HG03558 (cell line): ENCODE data around the gene RMI2.

Experiments
- ATAC-seq: cut with Tn5 transposase; IDR thresholded peaks from one replicate; pipeline ENCODE4 v1.9.1; 2021; ENCODE audit warnings: moderate number of reproducible peaks; ENCODE audit not compliant: unreplicated experiment; ENCODE audit errors: extremely low read depth

Gene RMI2

DNA sequence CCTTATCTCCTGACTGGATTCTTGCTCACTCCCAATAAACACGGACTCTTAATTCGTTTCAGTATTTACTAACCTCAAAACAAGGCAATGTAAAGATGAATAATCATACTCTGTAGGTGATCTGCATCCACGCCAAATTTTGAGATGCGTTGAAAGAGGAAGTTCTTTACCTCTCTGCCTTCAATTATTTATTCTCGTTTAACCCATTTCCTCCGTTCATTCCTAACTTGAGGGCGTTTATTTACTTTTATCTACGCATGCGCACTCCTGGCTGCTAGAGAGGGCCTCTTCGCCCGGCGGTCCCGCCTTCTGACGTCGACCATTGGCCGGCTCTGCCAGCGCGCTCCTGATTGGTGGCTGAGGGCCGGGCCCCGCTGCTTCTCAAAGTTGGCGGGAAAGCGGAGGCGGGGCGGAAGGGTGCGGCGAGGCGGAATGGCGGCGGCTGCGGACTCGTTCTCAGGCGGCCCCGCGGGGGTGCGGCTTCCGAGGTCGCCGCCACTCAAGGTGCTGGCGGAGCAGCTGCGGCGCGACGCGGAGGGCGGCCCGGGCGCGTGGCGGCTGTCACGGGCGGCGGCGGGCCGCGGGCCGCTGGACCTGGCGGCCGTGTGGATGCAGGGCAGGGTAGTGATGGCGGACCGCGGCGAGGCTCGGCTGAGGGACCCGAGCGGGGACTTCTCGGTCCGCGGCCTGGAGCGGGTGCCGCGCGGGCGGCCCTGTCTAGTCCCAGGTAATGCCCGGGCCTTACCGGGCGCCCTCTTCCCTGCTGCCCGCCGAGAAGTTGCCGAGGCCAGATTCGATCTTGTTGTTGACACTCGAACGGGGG is at the start of gene RMI2:
Gene RMI2, plus strand, starts transcription at position 420 of the 823 bp plus-strand sequence. Its CDS starts 13 bp downstream, at position 433.
- ATAC-seq = peak; percentile 88

- no peak for ATAC-seq
Measured at GRCh38 chr16:11295672-11296071, 49.6 kb upstream of the RMI2 start.

DNA sequence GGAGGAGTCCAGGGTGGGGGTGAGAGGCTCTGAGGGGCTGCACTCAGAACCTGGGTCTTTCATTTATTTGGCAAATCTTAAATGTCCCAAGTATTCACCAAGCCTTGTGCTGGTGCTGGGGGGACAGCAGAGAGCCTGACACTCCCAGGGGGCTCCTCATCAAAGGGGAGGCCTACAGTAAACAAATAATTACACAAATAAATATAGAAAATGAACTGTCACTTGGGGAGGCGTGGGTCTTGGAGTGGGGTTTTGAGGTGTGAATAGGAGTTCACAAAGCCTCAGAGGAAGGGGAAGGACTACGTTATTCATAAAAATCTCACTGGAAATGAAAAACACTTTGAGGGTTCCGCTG is 48.9 kb upstream of the RMI2 start:
- no peak for ATAC-seq

DNA sequence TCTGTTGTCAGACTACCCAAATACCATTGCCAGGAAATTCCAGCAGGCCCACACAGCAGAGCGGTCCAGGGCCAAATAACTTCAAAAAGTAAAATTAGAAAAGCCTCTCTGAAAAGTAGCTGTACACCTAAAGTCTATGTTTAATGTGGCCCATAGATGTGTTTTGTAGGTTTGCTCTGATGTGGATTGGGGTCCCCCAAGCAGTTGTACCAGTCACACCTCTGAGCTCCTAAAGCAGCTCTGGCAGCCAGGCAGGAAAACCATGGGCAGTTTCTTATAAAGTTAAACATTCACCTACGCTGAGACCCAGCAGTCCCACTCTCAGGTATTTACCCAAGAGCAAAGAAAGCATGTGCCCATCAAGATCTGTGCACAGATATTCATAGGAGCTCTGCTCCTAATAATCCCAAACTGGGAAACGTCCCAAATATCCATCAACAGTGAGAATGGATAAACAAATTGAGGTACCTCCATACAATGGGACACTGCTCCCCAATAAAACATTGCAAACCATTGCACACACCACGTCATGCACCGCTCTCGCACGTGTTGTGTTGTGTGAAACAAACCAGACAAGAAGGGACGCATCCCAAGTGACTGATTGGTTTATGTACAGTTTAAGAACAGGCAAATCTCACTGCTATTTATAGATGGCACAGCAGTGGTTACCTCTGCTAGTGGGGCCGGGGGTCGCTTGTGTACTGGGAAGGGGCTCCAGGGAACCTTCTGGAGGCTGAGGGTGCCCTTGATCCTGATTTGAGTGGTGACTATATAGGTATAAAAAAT is 48.4 kb upstream of the RMI2 start:
- no peak for ATAC-seq

- peak; percentile 48 for ATAC-seq
Measured at GRCh38 chr16:11297492-11298142, 47.6 kb upstream of the RMI2 start.

DNA sequence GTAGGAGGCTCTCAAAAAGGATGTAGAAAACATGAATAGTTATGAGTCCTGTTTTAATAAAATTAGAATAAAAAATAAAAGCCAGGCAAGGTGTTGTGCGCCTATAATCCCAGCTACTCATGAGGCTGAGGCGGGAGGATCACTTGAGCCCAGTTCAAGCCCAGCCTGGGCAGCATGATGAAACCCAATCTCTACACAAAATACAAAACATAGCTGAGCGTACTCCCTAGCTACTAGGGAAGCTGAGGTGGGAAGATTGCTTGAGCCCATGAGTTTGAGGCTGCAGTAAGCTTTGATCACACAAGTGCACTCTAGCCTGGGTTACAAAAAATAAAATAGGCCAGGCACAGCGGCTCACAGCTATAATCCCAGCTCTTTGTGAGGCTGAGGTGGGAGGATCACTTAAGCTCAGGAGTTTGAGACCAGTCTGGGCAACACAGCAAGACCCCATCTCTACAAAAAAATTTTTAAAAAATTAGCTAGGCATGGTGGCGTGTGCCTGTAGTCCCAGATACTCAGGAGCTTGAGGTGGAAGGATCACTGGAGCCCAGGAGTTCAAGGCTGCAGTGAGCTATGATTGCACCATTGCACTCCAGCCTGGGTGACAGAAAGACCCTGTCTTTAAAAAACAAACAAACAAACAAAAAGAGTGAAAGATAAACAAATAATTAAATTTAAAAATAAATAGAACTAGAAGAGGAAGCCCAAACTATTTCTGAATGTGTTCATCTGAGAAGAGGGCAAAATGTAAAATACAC is 46.9 kb upstream of the RMI2 start:
- ATAC-seq = no peak

GRCh38 chr16:11298950-11299547 is 46.2 kb upstream of the RMI2 start:
- ATAC-seq = peak; percentile 43

GRCh38 chr16:11299865-11300559 is 45.2 kb upstream of the RMI2 start:
- no peak for ATAC-seq

DNA sequence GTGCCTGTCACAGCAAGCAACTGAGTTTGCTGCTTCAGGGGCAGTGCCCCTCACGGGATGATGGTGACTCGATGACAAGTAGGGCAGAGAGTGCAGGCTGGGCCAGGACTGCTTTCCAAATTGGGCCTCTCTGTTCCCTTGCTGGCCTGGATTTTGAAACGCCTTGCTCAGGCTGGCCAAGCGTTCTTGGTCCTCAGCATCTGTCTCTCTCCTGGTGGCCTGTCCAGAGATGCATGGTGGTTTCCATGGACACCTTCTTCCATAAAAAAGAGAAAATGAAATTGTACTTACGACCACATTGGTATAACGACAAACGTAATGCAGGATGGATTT is 44.7 kb upstream of the RMI2 start:
- ATAC-seq = no peak

DNA sequence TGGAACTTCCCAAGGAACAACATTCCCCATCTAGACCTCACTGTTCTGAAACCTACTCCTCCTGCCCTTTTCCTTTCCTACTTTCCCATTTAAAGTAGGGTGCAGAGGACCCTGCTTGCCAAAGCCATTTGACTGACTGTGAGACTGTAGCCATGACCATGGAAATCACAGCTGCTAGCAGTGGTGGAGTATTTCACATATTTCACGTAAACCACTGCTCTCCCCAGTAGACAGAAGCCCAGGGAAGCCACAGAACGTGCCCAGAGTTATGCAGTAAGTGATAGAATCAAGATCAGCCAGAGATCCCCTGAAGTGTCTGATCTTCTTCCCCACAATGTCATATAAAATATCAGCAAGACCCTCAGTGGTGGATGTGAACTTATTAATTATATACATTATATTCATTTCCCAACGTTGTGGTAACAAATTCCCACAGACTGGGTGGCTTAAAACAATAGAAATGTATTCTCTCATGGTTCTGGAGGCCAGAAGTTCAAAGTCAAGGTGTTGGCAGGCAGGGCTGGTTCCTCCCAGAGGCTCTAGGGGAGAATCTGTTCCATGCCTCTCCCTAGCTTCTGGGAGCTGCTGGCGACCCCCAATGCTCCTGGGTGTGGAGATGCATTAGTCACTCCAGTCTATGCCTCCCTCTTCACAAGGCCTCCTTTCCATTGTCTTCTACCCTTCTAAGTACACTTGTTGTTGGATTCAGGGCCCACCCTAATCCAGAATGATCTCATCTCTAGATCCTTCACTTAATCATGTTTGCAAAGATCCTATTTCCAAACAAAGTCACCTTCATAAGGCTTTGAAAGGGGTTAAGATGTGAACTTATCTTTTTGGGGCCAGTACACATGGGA is 43.4 kb upstream of the RMI2 start:
- ATAC-seq = no peak

GRCh38 chr16:11302977-11303376 is 42.3 kb upstream of the RMI2 start:
- no peak for ATAC-seq

DNA sequence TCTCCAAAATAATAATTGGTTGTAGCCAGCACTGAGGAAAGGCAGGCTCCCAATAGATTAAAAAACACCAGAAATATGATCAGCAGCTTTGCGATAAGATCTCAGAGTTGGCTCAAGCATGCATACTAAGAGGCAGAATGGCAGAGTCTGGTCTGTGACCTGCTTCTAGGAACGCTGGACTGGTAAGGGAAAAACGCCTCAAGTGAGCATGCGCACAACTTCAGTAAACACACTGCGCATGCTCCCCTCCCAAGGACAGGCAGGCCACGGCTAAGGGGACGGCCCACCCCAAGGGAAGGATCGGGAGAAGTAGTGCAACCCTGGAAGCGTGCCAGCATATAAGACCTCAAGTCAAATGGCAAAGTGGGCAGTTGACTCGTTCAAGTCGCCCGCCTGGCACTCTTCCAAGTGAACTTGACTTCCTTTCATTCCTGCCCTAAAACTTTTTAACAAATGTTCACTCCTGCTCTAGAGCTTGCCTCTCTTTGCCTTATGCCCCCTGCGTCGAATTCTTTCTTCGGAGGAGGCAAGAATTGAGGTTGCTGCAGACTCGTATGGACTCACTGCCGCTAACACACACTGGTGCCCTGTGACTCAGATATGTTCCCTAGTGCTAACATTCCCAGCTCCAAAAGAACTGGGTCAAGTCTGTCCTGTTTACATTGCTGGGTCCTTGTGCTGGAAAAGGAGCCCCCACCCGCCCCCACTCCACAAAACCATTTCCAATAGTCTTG is 41.7 kb upstream of the RMI2 start:
- no peak for ATAC-seq

DNA sequence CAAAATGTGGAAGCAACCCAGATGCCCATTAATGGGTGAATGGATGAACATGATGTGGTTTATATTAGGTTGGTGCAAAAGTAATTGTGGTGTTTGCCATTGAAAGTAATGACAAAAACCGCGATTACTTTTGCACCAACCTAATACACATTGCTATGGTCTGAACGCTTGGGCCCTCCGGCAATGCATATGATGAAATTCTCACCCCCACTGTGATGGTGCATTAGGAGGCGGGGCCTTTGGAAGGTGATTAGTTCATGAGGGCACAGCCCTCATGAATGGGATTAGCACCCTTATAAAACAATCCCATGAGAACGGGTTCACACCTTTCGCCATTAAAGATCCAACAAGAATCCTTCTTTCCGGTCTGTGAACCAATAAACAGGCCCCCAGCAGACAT is 38.9 kb upstream of the RMI2 start:
- ATAC-seq = no peak

GRCh38 chr16:11306997-11307638 is 38.1 kb upstream of the RMI2 start:
- ATAC-seq = no peak

DNA sequence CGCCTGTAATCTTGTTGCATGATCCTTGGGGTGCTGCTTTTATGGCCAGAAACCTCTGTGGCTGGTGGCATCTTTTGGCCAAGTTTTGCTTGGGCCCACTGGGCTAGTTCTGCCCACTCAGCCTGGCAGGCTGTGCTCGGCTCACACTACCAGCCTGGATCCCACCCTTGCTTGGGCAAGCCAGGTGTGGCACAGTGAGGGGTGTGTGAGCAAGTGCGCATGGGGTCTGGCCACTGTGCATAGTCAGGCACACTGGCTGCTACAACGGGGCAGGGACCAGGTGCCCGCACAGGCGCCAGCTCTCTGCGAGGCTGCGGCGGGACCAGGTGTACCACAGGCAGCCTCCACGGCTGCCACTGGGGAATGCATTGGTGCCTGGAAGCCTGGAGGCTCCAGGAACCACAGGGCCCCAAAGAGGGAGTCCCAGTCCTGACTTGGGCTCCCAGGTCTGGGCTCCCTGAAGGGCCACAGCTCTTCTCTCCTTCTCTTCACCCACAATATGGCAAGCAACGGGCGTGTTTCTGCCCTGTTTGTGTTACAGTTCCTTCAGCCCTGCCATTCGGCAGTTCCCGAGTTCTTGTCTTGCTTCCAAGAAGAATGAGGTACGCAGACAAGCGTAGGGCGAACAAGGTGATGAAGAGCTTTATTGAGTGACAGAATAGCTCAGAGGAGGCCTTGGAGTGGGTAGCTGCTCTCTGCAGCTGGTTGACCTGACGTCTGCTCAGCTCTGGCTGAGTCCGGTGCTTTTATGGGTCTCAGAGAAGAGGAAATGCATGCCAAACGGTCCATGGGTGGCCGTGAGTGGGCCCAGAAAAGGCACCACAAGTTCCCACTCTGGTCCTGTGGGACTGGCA is 37.4 kb upstream of the RMI2 start:
- ATAC-seq = no peak

DNA sequence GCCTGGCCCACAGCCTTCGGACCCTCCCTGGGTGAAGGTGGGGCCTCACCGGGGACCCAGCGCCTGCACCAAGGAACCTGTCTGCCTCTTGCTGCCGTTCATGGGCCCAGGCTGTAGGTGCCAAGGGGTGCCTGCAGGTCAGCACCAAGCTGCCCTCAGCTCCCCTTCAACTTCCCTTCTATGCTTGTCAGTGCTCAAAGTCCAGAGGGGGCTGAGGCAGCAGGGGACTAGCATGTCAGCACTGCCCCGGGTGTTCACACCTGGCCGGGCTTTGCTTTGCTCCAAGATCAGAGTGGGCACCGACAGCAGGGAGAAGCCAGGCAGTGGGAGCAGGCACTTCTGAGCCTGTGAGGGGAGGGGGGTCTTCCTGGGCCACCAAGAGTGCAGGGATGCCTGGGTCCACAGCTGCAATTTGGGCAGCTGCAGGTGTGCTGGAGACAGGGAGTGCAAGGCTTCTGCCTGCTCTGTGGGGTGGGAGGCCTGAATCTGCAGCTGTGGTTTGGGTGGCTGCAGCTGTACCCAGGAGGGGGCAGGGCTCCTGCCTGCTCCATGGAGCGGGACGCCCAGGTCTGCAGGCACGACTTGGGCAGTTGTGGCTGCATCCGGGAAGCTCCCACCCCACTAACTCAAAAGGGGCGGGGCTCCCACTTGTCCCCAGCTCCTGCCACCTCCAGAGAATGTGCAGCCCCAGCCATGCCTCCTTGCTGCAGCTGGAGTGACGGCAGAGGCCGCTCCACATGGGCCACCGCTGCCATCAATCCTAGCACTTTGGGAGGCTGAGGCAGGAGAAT is 36.6 kb upstream of the RMI2 start:
- no peak for ATAC-seq
